Globus pallidus (tissue), 1 donor: Measurements from ENCODE around the gene SLC30A3.
"Not testable (repeated sequence)": the region's sequence is repeated elsewhere in the genome, so short reads cannot be mapped to it uniquely, and the experiment has no call there.

ENCODE experiments used
- DNase-seq: peaks from one replicate; pipeline ENCODE4 v3.0.0-alpha.2; 2015; ENCODE audit warnings: low spot score

Gene SLC30A3

GRCh38 chr2:27284996-27285395 is 22.1 kb upstream of the SLC30A3 start:
- no peak for DNase-seq

GRCh38 chr2:27282892-27283291 is 20.0 kb upstream of the SLC30A3 start:
- DNase-seq = no peak

DNA sequence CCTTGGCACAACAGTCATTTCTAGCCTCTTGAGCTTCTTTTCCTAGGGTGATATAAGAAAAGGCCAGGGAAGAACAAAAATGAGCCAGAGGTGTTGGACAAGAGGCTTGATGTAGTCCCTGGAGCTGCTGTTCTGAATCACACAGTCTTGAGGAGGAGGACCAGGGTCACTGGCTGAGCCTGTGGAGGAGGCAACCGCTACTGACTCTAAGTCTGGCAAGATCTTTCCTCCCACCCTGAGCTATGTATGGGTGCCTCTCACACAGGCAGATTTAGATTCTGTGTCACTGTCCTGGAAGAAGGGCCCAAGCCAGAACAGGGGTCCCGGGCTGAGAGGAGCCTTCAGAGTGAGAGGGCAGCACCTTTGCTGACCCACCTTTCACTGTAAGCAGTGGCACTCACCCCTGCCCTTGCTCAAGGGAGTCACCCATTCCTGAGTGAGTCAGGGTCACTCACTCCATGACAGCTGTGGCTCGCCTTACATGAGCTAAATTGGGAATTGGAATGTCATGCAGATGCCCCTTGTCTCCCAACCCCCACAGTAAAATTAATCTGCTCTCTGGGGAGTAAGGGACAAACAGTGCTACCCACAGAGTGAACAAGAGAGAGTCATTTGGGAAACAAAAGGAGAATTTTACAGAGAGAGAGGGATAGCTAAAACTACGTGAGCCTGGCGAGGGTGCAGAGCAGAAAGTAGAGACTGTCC is 19.2 kb upstream of the SLC30A3 start, which contains the start of gene TRIM54:
TSS of gene TRIM54 (plus strand) at position 575 of the 705 bp plus-strand sequence. CDS start 303 bp downstream, outside the sequence.
- no peak for DNase-seq

- DNase-seq = no peak
These were observed 18.6 kb upstream of the SLC30A3 start for GRCh38 chr2:27281442-27281841.

GRCh38 chr2:27280826-27281225 is 18.0 kb upstream of the SLC30A3 start:
- DNase-seq = no peak

GRCh38 chr2:27278010-27278409 is 15.2 kb upstream of the SLC30A3 start:
- DNase-seq = no peak

DNA sequence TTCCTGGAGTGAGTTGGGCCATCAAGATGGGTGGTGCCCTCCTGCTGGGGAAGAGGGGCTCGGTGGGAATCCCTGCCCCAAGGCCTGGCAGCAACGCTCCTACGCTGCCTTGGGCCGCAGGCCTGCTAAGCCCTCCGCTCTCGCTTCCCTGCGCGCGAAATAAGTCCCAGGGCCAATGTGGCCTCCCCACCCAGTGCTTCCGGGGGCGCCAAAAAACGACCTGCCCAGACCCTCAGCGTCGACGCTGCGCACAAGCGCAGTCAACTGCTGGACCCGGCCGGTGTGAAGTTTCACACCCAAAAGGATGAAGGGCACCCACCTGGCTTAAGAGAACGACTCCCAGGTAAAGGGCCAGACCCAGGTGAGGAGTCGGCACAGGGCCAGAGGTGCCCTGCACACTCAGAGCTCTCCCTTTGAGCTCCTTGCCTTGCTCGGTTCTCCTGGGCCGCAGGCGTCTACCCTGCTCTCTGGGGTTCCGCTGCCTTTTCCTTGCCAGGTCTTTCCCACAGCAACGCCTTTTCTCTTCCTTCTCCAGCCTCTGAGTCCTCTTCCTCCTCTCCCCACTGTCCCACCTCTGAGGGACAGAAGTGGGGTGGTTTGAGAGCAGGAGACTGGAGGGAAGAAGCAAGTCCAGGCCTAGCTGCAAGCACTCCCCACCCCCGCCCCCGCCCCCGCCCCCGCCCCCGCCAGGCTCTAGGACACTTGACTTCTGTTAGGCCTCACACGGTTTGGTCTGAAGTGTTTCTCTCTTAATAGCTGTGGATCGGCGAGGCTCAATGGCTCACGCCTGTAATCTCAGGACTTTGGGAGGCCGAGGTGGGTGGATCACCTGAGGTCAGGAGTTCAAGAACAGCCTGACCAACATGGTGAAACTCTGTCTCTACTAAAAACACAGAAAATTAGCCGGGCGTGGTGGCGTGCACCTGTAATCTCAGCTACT is 12.6 kb upstream of the SLC30A3 start, which contains the start of gene DNAJC5G:
TSS of gene DNAJC5G (plus strand) at position 223 of the 940 bp plus-strand sequence. CDS start 1,296 bp downstream, outside the sequence.
- DNase-seq = no peak

- not testable (repeated sequence) for DNase-seq
These were observed 10.0 kb upstream of the SLC30A3 start for GRCh38 chr2:27272537-27273522.

DNA sequence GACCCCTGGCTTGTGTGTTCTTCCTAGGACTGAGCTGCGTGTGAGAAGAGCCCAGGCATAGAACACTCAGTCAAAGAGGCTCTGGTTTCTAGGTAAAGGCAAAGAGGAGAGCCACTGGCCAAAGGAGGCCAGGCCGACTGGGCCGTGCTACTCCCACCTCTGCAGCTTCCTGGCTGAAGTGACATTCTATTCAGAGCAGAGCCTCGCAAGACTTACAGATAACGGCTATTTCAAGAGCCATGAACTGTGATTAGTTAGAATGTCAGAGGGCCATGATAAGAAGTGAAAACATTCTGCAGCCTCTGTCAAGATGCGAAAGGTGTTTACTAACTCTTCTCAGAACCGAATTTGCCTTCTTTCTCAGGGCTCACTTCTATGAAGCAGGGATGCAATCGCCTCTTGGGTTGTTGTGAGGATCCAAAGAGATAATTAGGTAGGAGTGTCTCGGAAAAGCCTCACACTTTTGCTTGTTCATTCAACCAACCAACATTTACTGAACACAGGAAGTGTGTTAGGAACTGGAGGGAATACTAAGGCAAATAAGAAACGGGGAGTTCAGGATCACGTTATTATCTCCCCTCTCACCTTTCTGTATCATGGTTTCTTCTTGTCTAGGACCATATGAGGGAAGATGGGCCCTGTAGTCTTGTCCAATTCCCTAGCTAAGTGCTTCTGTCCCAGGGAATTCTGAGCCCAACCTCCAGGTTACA is 8.9 kb upstream of the SLC30A3 start:
- no peak for DNase-seq

GRCh38 chr2:27270670-27271069 is 7.8 kb upstream of the SLC30A3 start:
- no peak for DNase-seq

DNA sequence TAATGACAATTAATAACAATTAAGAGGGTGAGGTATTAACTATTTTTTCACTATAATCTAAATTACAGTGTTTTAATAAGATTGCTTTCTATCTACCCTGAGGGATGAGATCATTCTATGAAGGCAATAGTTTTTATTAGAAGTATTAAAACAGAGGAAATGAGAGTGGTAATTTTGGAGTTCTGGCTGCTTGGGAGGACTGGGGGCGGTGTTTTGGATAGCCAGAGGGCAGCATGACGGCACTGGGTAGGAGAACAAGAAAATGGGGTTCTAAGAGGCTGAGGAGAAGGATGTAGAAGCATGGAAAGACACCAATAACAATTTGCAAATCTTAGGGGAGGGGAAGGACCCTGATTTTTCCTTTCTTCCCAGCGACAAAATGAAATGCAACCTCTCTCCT is 7.3 kb upstream of the SLC30A3 start:
- no peak for DNase-seq

DNA sequence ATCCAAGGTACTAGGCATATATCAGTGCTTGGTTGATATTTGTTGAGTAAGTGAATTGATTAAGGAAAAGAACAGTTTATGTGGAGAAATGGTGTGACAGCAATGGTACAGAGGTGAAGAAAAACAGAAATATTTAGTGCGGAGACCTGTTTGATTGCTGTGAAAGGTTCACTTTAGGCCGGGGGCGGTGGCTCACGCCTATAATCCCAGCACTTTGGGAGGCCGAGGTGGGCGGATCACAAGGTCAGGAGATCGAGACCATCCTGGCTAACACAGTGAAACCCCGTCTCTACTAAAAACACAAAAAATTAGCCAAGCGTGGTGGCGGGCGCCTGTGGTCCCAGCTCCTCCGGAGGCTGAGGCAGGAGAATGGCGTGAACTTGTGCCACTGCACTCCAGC is 5.4 kb upstream of the SLC30A3 start:
- not testable (repeated sequence) for DNase-seq

DNA sequence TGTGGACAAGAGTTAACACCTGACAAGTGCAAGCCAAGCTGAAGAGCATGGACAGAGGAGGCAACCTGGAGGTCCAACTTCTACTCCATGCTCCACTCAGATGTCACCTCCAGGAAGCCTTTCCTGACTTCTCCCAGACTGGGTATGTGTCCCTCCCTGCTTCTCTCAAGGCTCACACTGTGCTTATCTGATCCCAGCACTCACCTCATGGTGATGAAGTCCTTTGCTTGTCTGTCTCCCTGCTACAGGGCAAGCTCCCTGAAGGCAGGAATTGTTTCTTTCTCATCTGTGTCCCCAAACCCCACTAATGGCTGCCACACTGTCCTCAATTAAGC is 2.7 kb upstream of the SLC30A3 start:
- no peak for DNase-seq

- DNase-seq = peak; percentile 14
These were observed 2.1 kb upstream of the SLC30A3 start for GRCh38 chr2:27264753-27265535.

GRCh38 chr2:27264253-27264752 is 1.5 kb upstream of the SLC30A3 start:
- DNase-seq = no peak

GRCh38 chr2:27263287-27264252 is 723 bp upstream of the SLC30A3 start:
- no peak for DNase-seq

DNA sequence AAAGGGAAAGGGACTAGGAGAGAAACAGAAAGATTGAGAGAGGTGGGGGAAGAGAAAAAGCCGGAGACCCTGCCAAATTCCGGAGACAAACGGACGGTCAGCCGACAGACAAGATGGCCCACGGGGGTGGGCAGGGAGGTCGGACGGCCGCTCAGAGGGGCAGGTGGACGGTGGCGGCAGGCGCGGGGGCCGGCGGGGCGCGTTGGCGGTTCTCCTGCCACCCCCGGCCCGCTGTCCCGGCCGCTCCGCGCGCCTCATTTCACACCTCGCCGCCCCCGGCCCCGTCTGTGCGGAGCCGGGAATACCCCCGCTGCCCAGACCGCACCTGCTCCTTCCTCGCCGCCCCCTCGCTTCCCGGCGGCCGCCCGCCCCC is 935 bp downstream of the SLC30A3 start:
- DNase-seq = no peak

DNA sequence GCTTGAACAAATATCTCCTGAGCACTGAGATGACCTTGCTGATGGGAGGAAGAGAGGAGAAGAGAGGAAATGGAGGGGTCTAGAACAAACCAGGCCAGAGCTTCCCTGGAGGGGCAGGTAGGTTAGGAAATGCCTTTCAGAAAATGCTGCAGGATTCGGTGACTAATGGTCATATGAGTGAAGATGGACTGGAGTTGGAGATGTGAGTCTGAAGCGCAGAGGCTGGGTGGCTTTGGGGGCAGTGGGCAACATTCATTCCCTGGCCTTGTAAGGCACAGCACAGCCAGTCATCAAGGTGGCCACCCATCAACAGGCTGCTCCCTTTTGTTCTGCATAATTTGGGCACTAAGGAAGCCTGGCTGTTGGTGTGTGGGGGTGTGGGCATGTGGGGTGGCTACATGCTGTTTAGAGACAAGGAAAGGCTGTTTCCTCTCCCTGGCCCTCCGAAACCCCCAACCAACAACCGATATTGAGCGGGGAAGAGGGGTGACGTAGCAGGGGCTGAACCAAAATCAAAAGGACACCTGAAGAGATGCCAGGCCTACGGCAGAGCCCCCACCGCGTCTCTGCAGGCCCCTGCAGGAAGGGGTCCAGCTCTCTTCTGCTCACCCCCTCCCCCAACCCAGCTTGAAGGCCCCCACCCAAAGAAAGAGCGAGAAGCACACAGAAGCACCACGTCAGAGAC is 1.5 kb downstream of the SLC30A3 start:
- no peak for DNase-seq
